ENCODE measurements around the gene DGCR8.

DGCR8 gene

GRCh38 chr22:20102203-20102780 is 22.3 kb downstream of the DGCR8 start:
- DNase-seq (ENCODE audit: low read depth) = no peak
- TF ChIP-seq CTCF (conservative IDR thresholded peaks at IDR 0.05; ENCODE audit: low read length) = no peak
- H3K4me3 ChIP-seq (ENCODE audit: low read length) = no peak overlapping the region

- TF ChIP-seq CTCF (conservative IDR thresholded peaks at IDR 0.05; ENCODE audit: low read length) = no peak
- no peak overlapping the region for H3K4me3 ChIP-seq (ENCODE audit: low read length)
- DNase-seq (ENCODE audit: low read depth) = no peak
These were observed 25.6 kb downstream of the DGCR8 start for GRCh38 chr22:20105456-20106204.

GRCh38 chr22:20106205-20106848 is 26.3 kb downstream of the DGCR8 start:
- H3K4me3 ChIP-seq (ENCODE audit: low read length) = no peak overlapping the region
- no peak for TF ChIP-seq CTCF (conservative IDR thresholded peaks at IDR 0.05; ENCODE audit: low read length)
- DNase-seq (ENCODE audit: low read depth) = no peak

- no peak for TF ChIP-seq CTCF (conservative IDR thresholded peaks at IDR 0.05; ENCODE audit: low read length)
- DNase-seq (ENCODE audit: low read depth) = no peak
- no peak overlapping the region for H3K4me3 ChIP-seq (ENCODE audit: low read length)
These were observed 26.8 kb downstream of the DGCR8 start for GRCh38 chr22:20106849-20107237.

- no peak for TF ChIP-seq CTCF (conservative IDR thresholded peaks at IDR 0.05; ENCODE audit: low read length)
These were observed 27.4 kb downstream of the DGCR8 start for GRCh38 chr22:20107471-20107901.

GRCh38 chr22:20107951-20108756 is 28.1 kb downstream of the DGCR8 start:
- no peak for DNase-seq (ENCODE audit: low read depth)
- H3K4me3 ChIP-seq (ENCODE audit: low read length) = no peak overlapping the region
- no peak for TF ChIP-seq CTCF (conservative IDR thresholded peaks at IDR 0.05; ENCODE audit: low read length)

More at GRCh38 chr22:20107471-20107901, 27.4 kb downstream of the DGCR8 start:
- H3K4me3 ChIP-seq (ENCODE audit: low read length) = no peak overlapping the region
- no peak for DNase-seq (ENCODE audit: low read depth)

Measured in AG10803 (cell line).